Suprapubic skin (tissue), 4 donors: Measurements from ENCODE around the gene WNK2.

Source experiments
- POLR2A ChIP-seq, 2 donors: fragments of 450-650 bp; IDR thresholded peaks; one replicate each; pipeline ENCODE4 v1.6.1; 2017; ENCODE audit warnings: antibody characterized with exemption in 2 of 2, mild to moderate bottlenecking in 2 of 2, moderate library complexity in 2 of 2
- POLR2AphosphoS5 ChIP-seq, 3 donors: sonication (generic); formaldehyde crosslinking; IDR thresholded peaks; one replicate each; pipeline ENCODE4 v1.6.1; 2017; ENCODE audit warnings: antibody characterized with exemption in 3 of 3
- TF ChIP-seq, protein P1 (sequence below), 2 donors: fragments of 200-600 bp in 1 of 2; fragments of 450-650 bp in 1 of 2; sonication (generic) in 1 of 2; IDR thresholded peaks; one replicate each; pipeline ENCODE4 v1.5.1; 2016 to 2019; ENCODE audit warnings: antibody characterized with exemption in 2 of 2, mild to moderate bottlenecking in 1 of 2, moderate library complexity in 1 of 2

- TF ChIP-seq, protein P1, sequence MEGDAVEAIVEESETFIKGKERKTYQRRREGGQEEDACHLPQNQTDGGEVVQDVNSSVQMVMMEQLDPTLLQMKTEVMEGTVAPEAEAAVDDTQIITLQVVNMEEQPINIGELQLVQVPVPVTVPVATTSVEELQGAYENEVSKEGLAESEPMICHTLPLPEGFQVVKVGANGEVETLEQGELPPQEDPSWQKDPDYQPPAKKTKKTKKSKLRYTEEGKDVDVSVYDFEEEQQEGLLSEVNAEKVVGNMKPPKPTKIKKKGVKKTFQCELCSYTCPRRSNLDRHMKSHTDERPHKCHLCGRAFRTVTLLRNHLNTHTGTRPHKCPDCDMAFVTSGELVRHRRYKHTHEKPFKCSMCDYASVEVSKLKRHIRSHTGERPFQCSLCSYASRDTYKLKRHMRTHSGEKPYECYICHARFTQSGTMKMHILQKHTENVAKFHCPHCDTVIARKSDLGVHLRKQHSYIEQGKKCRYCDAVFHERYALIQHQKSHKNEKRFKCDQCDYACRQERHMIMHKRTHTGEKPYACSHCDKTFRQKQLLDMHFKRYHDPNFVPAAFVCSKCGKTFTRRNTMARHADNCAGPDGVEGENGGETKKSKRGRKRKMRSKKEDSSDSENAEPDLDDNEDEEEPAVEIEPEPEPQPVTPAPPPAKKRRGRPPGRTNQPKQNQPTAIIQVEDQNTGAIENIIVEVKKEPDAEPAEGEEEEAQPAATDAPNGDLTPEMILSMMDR (IDR thresholded peaks at IDR 0.05), result no peak
- TF ChIP-seq POLR2AphosphoS5 (IDR thresholded peaks at IDR 0.05) (no peak), POLR2A (IDR thresholded peaks at IDR 0.05) (no peak)
Observed at GRCh38 chr9:93139365-93140182, 44.4 kb upstream of the WNK2 start.
